Neural cell (in vitro differentiated cells): ENCODE data around the gene ZNF724.

Source experiments
- EZH2 ChIP-seq: fragments of 200-600, 300-800 bp; shearing (Covaris generic), sonication (generic); IDR thresholded peaks from 2 replicates; pipeline ENCODE4 v1.6.1; 2014; ENCODE audit warnings: antibody characterized with exemption, low read length, borderline replicate concordance, mild to moderate bottlenecking; ENCODE audit not compliant: insufficient read depth, poor library complexity, severe bottlenecking
- TF ChIP-seq, protein P1 (sequence below): fragments of 450-650 bp; IDR thresholded peaks from 2 replicates; pipeline ENCODE4 v1.5.1; 2014; ENCODE audit warnings: antibody characterized with exemption, mild to moderate bottlenecking, moderate library complexity; ENCODE audit not compliant: poor library complexity, severe bottlenecking

DNA sequence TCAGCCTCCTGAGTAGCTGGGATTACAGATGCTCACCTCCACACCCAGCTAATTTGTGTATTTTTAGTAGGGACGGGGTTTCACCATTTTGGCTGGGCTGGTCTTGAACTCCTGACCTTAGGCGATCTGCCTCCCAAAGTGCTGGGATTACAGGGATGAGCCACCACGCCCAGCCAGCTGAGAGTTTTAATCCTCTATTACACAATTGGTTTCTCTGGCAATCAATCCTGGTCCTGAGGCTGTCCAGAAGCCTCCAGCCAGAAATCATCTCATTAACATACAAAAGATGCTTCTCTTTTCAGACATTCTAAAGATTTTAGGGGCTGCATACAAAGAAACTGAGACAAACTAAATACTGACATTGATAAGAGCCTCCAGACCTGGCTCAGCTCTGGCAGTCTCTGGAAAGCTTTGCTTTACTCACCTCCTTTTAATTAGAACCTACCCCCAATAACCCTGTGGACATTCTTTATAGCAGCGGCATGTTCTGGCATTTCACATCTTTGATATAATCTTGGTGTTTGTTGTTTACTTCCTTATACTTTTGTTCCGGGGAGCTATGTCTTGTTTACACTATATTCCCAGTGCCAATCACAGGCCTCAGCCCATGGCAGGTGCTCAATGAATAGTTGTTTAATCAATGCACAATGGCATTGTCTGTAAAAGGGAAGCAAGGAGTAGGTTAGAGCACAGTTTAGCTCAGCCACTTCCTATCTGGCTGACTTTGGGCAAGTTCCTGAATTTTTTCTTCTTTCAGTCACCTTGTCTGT is 4.1 kb upstream of the ZNF724 start:
- TF ChIP-seq, protein P1, sequence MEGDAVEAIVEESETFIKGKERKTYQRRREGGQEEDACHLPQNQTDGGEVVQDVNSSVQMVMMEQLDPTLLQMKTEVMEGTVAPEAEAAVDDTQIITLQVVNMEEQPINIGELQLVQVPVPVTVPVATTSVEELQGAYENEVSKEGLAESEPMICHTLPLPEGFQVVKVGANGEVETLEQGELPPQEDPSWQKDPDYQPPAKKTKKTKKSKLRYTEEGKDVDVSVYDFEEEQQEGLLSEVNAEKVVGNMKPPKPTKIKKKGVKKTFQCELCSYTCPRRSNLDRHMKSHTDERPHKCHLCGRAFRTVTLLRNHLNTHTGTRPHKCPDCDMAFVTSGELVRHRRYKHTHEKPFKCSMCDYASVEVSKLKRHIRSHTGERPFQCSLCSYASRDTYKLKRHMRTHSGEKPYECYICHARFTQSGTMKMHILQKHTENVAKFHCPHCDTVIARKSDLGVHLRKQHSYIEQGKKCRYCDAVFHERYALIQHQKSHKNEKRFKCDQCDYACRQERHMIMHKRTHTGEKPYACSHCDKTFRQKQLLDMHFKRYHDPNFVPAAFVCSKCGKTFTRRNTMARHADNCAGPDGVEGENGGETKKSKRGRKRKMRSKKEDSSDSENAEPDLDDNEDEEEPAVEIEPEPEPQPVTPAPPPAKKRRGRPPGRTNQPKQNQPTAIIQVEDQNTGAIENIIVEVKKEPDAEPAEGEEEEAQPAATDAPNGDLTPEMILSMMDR: no peak
- no peak for TF ChIP-seq EZH2
